HFFc6 (cell line): ENCODE measurements around the gene CHST12. TPM values are rescaled to one million over a fixed set of nuclear protein-coding genes. Genes with fewer than 3 reads are reported as not detected.
A peak's percentile ranks its signal among the peaks of the same experiment; 100 is the strongest.

Experiments used
- DNase-seq: peaks from one replicate; pipeline ENCODE4 v3.0.0-alpha.2; 2018
- H3K27ac Mint-ChIP-seq: 2 replicates; pipeline ENCODE4 v1.8.0; 2020; ENCODE audit warnings: mild to moderate bottlenecking, mixed read lengths
- H3K27me3 Mint-ChIP-seq: 2 replicates; pipeline ENCODE4 v1.8.0; 2021; ENCODE audit warnings: mild to moderate bottlenecking, moderate library complexity, mixed read lengths; ENCODE audit not compliant: insufficient read depth
- H3K36me3 Mint-ChIP-seq: 2 replicates; pipeline ENCODE4 v1.8.0; 2021; ENCODE audit warnings: low read depth, mixed read lengths
- H3K4me1 Mint-ChIP-seq: 2 replicates; pipeline ENCODE4 v1.8.0; 2020; ENCODE audit warnings: low read depth, mixed read lengths
- H3K4me3 Mint-ChIP-seq: 2 replicates; pipeline ENCODE4 v1.8.0; 2020; ENCODE audit warnings: mild to moderate bottlenecking, moderate library complexity, mixed read lengths
- H3K9me3 Mint-ChIP-seq: 2 replicates; pipeline ENCODE4 v1.8.0; 2020; ENCODE audit warnings: mild to moderate bottlenecking, mixed read lengths
- total RNA-seq, 6 experiments: library from RNA; stranded (reverse); fragmentation: NEBNext Ultra II Directional; extraction: Animal tissue kit (Norgen Biotek cat#: 25700); gene quantifications; 2 replicates in 1 of 6; 3 replicates in 5 of 6; pipeline ENCODE4 v1.2.3, GENCODE V29; 2021
- TF ChIP-seq, protein P1 (sequence below): fragments of 200-600 bp; sonication (generic); IDR thresholded peaks from 2 replicates; pipeline ENCODE4 v1.5.0; 2021; ENCODE audit warnings: antibody characterized with exemption, mild to moderate bottlenecking

The CHST12 gene
- total RNA-seq, 6 experiments from 2014 or later: 25.7 to 31.4 (median 27.2) TPM

- Mint-ChIP-seq H3K27me3 (no peaks in the 10 kb centered on the region; the same call in 1 of the 2 replicates), H3K36me3 (no peaks in the 10 kb centered on the region), H3K4me3 (no peak overlapping the region), H3K27ac (no peak overlapping the region), H3K4me1 (peaks cover 10% of the 10 kb centered on the region), H3K9me3 (no peaks in the 10 kb centered on the region)
- no peak for DNase-seq
- TF ChIP-seq, protein P1, sequence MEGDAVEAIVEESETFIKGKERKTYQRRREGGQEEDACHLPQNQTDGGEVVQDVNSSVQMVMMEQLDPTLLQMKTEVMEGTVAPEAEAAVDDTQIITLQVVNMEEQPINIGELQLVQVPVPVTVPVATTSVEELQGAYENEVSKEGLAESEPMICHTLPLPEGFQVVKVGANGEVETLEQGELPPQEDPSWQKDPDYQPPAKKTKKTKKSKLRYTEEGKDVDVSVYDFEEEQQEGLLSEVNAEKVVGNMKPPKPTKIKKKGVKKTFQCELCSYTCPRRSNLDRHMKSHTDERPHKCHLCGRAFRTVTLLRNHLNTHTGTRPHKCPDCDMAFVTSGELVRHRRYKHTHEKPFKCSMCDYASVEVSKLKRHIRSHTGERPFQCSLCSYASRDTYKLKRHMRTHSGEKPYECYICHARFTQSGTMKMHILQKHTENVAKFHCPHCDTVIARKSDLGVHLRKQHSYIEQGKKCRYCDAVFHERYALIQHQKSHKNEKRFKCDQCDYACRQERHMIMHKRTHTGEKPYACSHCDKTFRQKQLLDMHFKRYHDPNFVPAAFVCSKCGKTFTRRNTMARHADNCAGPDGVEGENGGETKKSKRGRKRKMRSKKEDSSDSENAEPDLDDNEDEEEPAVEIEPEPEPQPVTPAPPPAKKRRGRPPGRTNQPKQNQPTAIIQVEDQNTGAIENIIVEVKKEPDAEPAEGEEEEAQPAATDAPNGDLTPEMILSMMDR: no peak
Measured at GRCh38 chr7:2440608-2441245, 37.3 kb downstream of the CHST12 start.

- H3K9me3 Mint-ChIP-seq: no peaks in the 10 kb centered on the region
- no peak for DNase-seq
- TF ChIP-seq, protein P1: no peak
- no peak overlapping the region for H3K4me3 Mint-ChIP-seq
- peaks cover 10% of the 10 kb centered on the region for H3K4me1 Mint-ChIP-seq
- no peak overlapping the region for H3K27ac Mint-ChIP-seq
- no peaks in the 10 kb centered on the region for H3K36me3 Mint-ChIP-seq
- H3K27me3 Mint-ChIP-seq: no peaks in the 10 kb centered on the region; the same call in 1 of the 2 replicates
Measured at GRCh38 chr7:2441430-2442058, 38.1 kb downstream of the CHST12 start.

- Mint-ChIP-seq H3K27me3 (no peaks in the 10 kb centered on the region; the same call in 1 of the 2 replicates), H3K9me3 (no peaks in the 10 kb centered on the region), H3K27ac (no peak overlapping the region), H3K4me3 (no peak overlapping the region), H3K36me3 (no peaks in the 10 kb centered on the region), H3K4me1 (peaks cover 10% of the 10 kb centered on the region)
- TF ChIP-seq, protein P1: no peak
- DNase-seq: no peak
Measured at GRCh38 chr7:2443491-2443890, 40.1 kb downstream of the CHST12 start.

DNA sequence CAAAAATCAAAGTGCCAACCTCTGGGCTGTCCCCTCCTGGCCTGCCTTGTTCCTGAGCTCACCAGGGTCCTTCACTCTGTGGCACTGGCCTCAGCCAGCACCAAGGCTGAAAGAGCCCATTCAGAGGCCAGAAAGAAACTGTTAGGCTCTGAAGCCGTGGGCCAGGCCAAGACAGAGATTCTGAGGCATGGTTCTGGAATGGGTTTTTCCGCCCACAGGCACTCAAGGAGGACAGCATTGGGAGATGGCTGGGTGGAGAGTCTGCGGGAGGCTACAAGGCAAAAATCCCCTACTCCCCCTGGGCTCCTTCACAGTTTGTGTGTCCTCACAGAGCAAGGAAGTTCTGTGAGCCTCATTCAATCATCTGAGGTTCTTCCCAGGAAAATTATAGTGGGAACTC is 41.1 kb downstream of the CHST12 start:
- Mint-ChIP-seq H3K27ac (peak overlapping the region; percentile 85), H3K4me3 (no peak overlapping the region), H3K9me3 (no peaks in the 10 kb centered on the region), H3K4me1 (peaks cover 10% of the 10 kb centered on the region), H3K36me3 (no peaks in the 10 kb centered on the region), H3K27me3 (peaks cover 2% of the 10 kb centered on the region)
- TF ChIP-seq, protein P1: no peak
- DNase-seq: peak; percentile 59

- Mint-ChIP-seq H3K9me3 (no peaks in the 10 kb centered on the region), H3K4me3 (no peak overlapping the region), H3K27ac (peak overlapping the region; percentile 85; the same call in 1 of the 2 replicates), H3K27me3 (peaks cover 4% of the 10 kb centered on the region), H3K36me3 (no peaks in the 10 kb centered on the region), H3K4me1 (peaks cover 10% of the 10 kb centered on the region)
- no peak for DNase-seq
- TF ChIP-seq, protein P1: no peak
Measured at GRCh38 chr7:2445047-2445446, 41.6 kb downstream of the CHST12 start.
